NCI-H1694 treated with DMSO at 0.1 percent for 48 hours (cell line): ENCODE data around the gene NAPA.

Source experiments
- DNase-seq: peaks from one replicate; lab custom pipeline; 2025; lab: John Stamatoyannopoulos, UW

The NAPA gene

DNA sequence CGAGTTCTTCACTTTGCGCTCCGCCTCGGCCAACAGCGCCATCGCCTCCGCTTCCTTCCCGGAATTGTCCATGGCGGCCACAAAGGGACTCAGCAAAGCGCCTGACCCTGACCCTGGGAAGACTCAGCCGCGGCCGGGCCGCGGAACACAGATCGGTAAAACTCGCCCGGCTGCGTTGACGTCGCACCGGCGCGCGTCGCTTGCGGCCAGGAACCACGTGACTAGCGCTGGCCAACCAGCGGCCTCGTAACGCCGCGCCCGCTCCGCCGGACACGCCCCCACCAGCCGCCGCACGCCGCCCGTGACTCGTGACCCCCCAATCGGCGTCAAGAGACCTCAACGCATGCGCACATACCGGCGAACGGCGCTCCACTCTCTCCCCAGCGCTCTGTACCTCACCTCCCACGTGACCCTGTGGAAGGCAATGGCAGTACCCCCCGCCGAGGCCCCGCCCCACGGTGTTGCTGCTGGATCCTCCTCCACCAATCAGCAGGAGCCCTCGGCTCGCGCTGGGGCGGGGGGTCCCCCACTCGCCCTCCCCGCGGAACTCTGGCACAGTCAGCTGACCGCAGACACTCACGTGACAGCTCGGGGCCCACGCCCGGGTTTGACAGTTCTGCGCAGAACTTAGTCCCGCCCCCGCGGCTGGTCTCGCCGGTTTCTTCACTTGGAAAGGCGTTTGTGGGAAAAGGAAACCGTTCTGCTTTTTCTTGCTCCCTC is at the start of gene NAPA:
TSS of gene NAPA (minus strand) at position 195 of the 720 bp plus-strand sequence. CDS start at position 72, 123 bp downstream.
- DNase-seq = peak; percentile 99

DNA sequence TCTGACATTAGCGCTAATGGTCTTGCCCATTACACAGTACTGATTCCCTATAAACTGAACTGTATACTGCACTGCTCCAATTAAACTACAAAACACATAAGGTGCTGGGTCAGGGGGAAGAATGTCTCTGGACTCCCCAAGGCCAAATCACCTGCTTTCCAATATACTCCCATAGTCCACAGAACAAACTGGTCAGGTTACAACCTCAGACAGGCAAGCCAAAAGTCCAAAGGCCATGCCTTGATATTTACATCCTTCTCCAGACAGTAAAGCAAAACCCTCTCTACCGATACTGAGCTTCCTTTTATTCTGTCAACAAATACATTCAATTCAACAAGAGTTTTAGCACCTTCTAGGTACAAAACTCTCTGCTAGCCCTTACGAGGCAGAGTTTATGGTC is 49.2 kb upstream of the NAPA start:
- DNase-seq = no peak

DNA sequence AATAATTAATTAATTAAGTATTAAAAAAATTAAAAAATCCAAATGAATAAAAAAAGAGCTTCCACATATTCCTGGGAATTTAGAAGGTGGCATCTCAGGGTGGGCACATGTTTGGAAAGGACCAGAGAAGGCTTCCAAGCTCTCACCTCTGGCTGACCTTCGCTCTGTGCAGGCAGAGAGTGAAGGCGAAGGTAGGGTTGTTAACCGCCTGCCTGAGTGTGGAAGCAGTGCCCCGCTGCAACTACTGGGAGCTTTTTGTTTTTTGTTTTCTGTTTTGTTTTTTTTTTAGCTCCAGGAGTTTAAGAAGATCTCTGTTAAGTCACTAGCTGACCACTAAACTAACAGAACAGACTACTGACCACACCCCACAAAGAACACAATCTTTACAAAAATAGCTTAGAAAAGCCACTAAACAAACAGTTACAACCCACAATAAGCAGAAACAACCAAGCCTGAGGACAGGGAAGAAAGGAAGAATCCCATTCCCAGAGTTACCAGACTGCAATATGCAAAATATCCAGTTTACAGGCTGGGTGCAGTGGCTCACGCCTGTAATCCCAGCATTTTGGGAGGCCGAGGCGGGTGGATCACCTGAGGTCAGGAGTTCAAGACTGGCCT is 46.7 kb upstream of the NAPA start:
- DNase-seq = no peak

DNA sequence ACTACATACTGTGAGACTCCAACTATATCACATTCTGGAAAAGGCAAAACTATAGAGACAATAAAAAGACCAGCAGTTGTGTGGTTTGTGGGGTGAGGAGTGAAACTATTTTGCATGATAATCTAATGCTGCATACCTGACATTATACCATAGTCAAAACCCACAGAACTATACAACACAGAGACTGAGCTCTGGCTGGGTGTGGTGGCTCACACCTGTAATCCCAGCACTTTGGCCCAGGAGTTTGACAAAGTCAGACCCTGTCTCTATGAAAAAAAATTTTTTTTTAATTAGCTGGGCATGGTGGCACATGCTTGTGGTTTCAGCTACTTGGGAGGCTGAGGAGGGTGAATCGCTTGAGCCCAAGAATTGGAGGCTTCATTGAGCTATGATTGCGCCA is 46.1 kb upstream of the NAPA start:
- DNase-seq = no peak

DNA sequence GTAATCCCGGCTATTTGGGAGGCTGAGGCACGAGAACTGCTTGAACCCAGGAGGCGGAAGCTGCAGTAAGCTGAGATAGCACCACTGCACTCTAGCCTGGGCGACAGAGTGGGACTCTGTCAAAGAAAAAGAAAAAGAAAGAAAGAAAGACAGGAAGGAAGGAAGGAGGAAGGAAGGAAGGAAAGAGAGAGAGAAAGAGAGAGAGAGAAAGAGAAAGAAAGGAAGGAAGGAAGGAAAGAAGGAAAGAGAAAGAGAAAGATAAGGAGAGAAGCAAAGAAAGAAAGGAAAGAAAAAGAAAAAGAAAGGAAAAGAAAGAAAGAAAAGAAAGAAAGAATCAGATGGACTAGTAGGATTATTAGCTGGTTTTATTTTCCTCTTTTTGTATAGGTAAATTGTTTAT is 35.3 kb upstream of the NAPA start:
- DNase-seq = no peak

DNA sequence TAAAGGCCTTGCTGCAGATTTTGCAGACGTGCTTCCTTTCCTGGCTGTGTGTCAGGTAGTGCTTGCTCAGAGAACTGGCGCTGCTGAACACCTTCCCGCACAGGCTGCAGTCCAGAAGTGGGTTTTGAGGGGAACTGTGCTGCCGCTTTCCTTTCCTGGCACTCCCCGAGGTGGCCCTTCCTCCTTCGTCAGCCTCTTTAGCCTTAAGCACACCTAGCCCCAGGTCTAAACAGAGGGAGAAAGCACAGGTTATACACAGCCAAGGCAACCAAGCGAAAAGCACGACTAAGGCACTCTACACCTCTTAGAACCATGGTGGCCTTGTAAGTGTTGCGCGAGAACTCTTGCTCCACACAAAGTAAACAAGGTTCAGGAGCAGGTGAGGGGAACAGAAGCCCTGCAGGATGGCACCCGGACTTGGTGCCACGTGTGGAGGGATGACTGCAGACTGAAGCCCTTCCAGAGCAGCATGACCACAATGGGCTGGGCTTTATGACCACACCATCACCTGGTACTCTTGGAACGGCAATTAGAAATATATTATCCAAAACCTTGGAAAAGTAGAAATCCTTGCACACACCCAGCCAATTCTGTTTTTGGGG is 34.5 kb upstream of the NAPA start:
- no peak for DNase-seq

DNA sequence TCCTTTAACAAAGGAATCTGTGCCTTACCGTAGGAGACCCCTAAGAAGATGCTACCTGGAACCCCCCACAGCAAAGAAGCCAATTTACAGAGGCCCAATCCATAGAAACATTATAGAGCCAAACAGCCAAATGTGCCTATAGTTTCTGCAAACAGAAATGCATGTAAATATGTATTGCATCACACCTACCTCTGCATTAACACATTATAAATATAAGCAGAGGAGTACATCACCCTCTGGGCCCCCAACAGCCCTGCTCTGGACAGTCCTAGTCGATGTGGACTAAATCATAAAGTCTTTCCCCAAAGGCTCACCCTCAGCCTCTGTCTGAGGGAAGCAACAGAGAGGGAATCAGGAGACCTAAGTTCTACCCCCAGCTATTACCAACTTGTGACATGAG is 32.3 kb upstream of the NAPA start:
- DNase-seq = no peak

DNA sequence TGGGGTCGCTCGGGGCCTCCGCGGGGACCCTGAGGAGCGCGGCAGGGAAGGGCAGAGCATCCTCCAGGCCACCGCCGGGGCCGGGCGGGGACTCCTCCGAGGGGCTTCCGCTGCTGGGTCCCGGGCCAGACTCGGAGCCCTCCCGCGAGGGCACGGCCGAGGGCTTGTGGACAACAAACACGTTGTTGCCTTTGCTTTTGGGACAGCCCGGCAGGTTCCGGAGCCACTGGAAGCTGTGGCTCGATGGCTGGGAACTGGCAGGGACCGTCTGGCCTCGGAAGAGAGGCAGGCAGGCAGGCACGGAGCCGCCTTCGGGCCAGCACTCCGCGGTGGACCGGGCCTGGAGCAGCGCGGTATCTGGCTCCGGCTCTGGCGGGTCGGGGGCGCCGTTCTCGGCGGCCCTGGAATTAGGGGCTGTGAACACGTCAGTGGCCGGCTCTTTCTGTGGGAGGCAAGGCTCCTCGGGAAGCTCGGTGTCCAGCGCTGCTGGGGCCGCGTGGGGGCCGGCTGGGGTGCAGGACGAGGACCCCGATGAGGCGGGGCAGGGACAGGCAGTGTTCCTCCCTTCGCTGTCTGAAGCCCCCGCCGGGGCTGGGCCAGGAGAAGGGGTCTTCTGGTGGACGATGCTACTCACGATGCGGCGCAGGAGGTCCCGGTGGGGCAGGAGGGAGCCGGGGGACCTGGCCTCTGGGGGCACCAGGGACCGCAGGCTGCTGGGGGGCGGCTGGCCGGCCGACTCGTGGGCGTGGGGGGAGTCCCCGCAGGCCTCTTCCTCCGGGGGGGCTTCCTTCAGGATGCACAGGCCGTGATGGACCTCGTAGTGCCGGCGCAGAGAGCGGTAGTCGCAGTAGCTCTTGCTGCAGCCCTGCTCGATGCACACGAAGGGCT is 30.4 kb upstream of the NAPA start:
- no peak for DNase-seq

DNA sequence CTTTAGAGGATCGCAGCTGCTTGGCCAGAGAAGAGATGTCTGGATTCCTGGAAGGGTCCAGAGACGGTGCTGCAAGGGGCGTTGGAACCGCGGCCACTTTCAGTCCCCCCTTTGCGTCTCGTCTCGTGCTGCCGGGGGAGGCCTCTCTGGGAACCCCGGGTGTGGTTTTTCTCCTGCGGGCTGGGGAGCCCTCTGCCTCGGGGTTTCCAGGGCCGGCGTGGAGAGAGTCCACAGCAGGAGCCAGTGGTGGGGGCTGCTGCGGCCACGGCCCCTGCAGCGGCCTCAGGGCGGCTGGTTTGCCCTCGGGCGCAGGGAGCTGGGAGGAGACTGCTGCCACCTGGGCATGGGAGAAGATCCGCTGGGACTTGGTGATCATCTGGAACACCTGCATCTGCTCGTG is 29.6 kb upstream of the NAPA start:
- DNase-seq = no peak

DNA sequence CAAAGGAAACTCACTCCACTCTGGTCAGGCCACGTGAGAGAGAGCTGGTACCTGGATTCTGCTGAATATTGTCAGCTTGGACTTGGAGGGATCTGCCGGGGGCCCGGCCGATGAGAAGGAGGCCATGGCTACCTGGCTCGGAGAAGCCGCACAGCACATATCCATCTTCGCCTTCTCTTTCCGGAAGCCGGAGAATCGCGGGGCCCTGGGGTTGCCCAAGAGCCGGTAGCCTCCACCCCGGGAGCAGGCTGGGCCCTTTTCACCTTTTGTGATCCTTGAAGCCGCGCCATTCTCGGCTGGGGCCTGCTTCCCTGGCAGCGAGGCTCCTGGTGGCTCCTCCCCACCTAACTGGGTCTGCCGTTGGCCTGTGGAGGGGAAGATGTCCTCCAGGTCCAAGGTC is 29.2 kb upstream of the NAPA start:
- no peak for DNase-seq

DNA sequence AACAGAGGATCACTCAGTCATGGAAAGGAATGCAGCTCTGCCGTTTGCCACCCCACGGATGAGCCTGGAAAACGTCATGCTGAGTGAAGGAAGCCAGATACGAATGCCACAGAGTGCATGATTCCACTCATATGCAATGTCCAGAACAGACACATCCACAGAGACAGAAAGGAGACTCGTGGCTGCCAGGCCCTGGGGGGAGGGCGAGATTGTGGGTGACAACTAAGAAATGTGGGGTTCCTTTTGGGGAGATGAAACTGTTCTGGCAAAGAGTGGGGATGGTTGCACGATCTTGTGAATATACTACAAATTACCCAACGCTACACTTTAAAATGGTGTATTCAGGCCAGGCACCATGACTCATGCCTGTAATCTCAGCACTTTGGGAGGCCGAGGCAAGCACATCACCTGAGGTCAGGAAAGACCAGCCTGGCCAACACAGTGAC is 27.2 kb upstream of the NAPA start:
- no peak for DNase-seq

DNA sequence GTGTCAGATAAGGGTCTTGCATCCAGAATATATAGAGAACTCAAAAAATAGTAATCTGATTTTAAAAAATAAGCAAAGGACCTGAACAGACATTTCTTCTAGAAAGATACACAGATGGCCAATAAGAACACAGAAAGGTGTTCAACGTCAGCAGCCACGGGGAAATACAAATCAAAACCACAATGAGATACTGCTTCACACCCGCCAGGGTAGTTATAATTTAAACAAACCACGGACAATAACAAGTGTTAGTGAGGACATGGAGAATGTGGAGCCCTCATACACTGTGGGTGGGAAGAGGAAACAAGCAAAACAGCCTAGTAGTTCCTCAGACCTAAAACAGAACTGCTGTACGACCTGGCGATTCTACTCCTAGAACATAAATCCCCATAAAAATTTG is 26.7 kb upstream of the NAPA start:
- no peak for DNase-seq

DNA sequence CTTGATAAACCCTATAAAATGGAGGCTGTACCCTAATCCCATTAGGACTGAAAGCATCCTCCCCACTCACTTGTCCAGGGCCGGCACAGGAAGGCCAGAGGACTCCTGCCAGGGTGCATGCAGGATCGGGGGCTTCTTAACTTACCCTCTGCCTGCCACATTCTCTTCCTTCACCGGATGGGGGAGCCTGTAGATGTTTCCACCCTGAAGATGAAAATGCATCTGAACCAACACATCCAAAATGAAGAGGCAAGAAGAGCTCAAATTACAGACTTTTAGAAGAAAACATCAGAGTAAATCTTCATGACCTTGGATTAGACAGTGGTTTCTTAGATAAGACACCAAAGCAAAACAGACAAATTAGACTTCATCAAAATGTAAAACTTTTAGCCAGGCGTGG is 25.9 kb upstream of the NAPA start:
- no peak for DNase-seq

DNA sequence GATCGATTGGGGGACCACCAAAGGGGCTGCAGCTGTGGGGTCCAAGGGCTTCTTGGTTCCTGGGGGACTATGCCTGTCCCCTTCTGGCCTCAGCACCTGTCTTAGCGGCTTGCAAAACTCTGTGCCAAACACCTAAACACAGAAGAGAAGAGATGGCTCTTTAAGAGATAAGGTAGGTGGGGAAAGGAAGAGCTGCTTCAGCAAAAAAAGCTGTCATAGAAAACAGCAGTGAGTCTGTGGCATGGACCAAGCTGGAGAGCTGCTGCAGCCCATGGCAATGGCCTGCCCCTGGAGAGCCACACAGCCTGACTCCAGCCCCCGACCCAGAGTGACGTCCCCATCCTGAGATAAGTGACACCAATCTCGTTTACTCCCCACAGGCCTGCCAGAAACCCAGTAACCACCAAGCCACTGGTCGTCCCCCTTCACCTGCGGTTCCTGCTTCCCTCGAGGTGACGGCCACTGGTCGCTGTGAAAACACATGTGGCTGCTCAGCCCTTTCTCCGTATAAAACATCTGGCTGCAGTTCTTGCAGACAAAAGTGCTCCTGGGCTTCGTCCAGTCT is 25.0 kb upstream of the NAPA start:
- DNase-seq = no peak

DNA sequence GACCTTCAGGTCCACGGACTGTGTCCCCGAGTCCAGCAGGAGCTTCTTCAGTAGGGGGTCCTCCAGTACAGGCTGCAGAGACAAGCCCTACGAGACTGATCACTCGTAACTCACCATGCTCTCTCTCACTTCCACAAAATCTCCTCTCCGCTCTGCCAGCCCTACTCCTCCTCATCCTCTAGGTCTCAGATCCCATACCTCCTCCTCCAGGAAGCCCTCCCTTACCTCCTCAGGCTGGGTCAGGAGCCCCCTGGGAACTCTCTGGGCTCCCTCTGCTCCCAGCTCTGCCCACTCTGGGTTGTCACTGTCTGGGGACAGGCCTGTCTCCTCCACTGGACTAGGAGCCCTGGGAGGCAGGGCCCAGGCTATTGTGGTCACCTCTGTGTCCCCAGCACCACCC is 23.9 kb upstream of the NAPA start:
- DNase-seq = no peak

DNA sequence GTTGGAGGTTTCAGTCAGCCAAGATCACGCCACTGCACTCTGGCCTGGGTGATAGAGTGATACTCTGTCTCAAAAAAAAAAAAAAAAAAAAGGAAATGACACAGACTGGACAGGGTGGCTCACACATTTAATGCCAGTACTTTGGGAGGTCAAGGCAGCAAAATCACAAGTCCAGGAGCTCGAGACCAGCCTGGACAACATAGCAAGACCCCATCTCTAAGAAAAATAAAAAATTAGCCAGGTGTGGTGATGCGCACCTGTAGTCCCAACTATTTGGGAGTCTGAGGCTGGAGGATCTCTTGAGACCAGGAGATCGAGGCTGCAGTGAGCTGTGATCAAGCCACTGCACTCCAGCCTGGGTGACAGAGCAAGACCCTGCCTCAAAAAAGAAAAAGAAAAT is 22.6 kb upstream of the NAPA start:
- no peak for DNase-seq

DNA sequence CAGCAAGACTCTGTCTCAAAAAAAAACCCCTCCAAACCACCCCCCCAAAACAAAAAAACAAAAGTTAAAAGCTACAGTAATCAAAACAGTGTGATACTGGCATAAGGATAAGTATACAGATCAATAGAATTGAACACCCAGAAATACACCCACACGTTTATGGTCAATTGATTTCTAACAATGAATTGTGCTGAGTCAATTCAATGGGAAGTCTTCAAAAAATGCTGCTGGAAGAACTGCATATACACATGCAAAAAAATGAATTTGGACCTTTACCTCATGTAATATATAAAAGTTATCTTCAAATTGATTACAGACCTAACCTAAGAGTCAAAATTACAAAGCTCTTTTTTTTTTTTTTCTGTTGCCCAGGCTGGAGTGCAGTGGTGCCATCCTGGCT is 19.8 kb upstream of the NAPA start:
- DNase-seq = no peak

DNA sequence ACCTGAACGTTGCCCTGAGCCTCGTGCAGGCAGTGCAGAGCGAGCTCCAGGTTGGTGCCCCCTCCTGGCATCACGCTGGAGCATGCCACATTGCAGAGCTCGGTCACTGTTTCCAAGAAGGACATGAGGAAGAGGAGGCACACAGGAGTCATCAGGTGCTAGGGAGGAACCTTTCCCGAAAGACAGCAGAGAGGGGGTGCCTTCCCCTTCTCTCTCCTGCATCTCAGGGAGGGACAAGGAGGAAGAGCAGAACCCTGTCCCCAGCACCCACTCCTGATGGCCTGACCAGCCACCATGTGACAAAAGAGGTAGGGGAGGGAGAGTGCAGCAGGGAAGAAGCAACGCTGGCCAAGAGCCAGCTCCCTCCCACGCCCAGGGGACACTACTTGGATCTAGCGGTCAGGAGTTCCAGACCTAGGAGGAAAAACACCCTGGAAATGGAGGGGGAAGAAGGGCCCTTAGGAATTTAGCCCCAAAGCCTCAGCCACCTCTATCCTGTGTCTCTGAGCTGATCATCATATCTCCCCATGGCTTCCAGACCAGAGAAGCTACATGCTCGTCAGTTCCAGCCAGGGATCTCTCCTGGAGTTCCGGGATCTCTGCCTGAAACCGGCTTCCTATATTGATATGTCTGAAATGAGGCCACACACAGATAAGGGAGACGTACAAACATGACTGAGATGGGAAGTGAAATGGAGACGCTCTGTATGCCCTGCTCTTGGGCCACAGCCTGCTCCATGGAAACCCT is 17.0 kb upstream of the NAPA start:
- no peak for DNase-seq

DNA sequence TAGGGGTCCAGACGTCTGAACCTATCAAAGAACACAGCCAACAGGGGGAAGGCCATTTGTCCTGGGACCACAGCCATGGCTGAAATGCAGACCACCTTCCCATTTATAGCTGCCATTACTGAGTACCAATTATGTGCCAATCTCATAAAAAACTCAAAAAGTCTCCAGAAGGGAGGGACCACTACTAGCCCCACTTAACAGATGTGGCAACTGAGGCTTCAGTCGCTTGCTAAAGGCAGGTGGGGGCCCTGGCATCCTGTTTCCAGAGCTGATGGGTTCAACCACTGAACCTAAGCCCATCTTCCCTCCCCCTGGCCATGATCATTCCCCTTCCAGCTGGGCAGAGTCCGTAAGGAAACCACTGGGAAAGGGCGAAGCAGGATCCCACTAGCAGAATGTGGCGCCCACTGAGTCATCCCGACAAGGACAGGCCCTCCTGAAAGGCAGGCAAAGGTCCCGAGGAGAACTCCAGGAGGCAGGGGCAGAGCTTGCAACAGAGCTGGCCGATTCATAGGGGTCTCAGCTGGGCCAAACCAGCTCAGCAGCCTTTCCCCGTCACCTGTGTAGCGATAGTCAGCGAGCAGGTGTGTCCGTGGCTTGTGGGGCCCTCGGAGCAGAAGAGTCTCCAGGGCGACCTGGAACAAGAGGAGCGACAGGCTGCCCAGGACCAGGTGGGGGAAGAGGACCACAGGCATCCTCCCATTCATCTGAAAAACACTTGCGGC is 14.3 kb upstream of the NAPA start:
- no peak for DNase-seq

DNA sequence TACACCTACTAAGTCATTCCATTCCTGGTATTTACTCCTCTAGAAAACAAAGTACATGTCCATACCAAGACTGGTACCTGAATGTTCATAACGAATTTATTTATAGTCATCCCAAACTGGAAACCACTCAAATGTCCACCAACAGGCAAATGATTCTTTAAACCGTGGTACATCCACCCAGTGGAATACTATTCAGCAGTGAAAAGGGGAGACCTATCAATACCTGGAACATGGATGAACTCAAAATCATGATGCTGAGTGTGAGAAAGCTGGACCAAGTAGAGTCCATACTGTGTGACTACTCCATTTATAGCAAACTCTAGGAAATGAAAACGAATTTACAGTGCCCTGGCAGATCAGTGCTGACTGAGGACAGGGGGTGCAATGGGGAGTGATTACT is 11.9 kb upstream of the NAPA start:
- DNase-seq = no peak

DNA sequence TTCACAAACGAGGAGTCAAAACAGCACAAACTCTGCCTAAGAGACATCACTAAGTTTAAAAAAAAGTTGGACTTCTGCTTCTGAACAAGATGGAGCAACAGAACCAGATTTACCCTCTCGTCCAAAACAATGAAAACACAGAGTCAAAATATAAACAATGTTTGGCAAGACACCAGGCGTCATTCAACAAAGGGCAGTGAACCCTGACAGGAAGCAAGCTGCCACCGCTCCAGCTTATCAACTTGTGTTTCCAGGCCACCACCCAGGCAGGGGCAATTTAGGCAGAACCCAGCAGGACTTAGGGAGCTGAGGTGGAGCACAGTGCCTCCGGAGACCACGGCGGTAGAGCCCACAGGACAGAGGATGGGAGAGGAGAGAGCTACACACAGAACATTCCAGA is 8.6 kb upstream of the NAPA start:
- peak; percentile 32 for DNase-seq
